Epithelial cell of prostate (primary cell): ENCODE measurements around the gene LRRC63.
"Not testable (repeated sequence)": the region's sequence is repeated elsewhere in the genome, so short reads cannot be mapped to it uniquely, and the experiment has no call there.

ENCODE experiments used
- DNase-seq: peaks from one replicate; pipeline ENCODE4 v3.0.0-alpha.2; 2011; ENCODE audit warnings: low read depth, low spot score
- H3K27ac ChIP-seq: fragments of 450-650 bp; 2 replicates; pipeline ENCODE4 v1.5.1; 2017; ENCODE audit warnings: mild to moderate bottlenecking

LRRC63 gene

GRCh38 chr13:46181377-46181839 is 30.3 kb upstream of the LRRC63 start:
- H3K27ac ChIP-seq, result no peak overlapping the region
- DNase-seq, result no peak

- DNase-seq, result no peak
- H3K27ac ChIP-seq, result no peak within 1 kb of the TSS
These were observed 29.8 kb upstream of the LRRC63 start, which contains the start of gene LCP1 for GRCh38 chr13:46181840-46182490. LCP1 (minus strand) TSS chr13:46182177; CDS start chr13:46159662, 22,515 bp downstream.

DNA sequence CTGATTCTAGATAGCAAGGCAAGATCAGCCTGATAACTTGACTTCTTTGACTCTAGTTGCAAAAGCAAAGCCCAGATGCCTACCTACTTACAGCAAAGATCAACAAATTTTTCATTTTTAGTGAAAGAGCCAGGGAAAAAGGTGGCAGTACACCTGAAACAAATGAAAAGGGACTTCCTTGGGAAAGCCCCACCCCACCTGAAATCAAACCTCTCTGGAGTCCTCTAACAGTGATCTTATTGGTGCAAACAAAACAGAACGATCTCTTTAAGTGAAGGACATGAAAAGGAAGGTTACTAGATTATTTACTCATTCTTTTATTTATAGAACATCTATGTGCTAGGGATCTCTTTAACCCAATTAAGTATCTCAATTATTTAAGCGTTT is 29.2 kb upstream of the LRRC63 start:
- no peak overlapping the region for H3K27ac ChIP-seq
- DNase-seq, result no peak

DNA sequence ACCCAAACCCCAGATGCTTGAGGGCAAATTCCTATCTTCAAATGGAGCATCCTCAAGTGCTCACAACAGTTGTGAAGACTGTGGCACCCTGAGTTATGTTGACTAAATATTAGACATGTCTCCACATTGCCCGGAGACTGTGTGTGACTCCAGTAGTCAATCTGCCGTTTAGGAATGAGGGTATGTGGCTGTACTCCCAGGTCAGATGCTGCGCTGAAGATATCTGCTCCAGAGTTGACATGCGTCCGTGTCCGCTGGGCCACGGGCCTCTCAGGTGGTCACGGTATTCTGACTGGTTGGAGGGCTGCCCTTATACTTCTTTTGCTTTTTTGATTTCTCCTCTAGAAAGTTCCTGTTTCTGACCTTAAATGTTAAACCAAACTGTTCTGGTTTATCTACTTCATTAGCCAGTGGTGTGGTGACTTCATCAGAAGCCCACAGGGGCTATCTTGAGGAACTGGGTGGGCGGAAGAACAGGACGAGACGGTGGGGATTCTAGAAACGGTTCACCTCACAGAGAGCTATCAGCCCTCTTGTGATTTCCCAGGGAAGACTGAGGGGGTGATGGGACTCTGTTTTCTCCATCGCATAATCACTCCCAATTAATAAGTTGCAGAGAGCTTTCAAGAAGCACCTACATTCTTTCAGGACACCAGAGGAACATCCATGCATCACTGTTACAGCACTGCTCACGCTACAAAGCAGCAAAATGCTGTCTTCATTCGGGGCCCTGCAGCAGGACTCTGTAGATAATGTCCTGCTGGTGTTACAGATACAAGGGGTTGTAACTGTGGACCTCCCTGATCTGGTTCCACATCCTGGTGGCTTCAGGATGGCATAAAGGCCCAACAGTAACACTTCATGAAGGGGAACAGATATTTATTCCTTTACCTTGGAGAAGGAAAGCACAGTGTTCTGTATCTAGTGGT is 28.4 kb upstream of the LRRC63 start:
- no peak overlapping the region for H3K27ac ChIP-seq
- DNase-seq, result no peak

- no peak overlapping the region for H3K27ac ChIP-seq
- DNase-seq, result no peak
These were observed 27.4 kb upstream of the LRRC63 start for GRCh38 chr13:46184277-46184699.

DNA sequence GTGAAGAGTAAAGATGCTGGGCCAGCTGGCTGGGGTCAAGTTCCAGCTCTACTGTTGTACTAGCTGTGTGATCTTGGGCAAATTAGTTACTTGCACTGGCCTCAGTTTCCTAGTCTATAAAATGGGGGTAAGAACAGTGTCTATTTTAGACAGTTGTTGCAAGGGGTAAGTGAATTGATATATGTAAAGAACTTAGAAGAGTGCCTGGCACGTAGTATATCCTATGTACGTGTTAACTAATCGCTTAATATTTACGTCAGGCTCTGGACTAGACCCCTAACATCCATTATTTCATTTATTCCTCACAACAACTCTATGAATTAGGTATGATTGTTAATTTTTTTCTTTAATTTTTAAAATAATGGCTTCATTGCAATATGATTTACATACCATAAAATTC is 26.1 kb upstream of the LRRC63 start:
- no peak for DNase-seq
- no peak overlapping the region for H3K27ac ChIP-seq

DNA sequence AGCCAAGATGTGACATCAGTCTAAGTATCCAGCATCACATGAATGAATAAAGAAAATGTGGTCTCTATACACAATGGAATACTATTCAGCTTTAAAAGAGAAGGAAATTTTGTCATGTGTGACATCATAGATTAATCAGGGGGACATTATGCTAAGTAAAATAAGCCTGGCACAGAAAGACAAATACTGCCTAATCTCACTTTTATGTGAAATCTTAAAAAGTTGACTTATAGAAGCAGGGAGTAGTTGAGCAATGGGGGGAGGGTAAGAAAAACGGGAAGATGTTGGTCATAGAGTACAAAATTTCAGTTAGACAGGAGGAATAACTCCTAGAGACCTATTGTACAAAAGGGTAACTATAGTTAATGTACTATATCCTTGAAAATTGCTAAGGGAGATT is 19.3 kb upstream of the LRRC63 start:
- H3K27ac ChIP-seq, result no peak overlapping the region

DNA sequence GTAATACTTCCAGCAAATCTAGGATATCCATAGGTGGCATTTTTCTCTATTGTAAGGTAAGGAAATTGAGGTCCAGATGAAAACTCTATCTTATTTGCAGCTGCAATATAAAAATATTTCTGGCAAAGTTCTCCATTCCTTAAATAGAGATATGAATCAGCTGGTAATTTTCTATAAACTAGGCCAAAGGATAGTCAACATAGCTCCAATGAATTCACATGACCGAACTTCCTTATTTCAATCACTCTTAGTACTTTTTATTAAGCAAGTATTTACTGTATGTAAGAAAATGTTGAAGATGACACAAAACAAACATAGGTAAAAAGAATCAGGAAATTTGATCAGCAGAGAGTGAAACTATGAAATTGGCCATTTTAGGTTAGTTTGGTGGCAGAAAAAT is 16.7 kb upstream of the LRRC63 start:
- H3K27ac ChIP-seq, result no peak overlapping the region
- no peak for DNase-seq

More for the DNA sequence above, 19.3 kb upstream of the LRRC63 start:
- DNase-seq, result no peak

DNA sequence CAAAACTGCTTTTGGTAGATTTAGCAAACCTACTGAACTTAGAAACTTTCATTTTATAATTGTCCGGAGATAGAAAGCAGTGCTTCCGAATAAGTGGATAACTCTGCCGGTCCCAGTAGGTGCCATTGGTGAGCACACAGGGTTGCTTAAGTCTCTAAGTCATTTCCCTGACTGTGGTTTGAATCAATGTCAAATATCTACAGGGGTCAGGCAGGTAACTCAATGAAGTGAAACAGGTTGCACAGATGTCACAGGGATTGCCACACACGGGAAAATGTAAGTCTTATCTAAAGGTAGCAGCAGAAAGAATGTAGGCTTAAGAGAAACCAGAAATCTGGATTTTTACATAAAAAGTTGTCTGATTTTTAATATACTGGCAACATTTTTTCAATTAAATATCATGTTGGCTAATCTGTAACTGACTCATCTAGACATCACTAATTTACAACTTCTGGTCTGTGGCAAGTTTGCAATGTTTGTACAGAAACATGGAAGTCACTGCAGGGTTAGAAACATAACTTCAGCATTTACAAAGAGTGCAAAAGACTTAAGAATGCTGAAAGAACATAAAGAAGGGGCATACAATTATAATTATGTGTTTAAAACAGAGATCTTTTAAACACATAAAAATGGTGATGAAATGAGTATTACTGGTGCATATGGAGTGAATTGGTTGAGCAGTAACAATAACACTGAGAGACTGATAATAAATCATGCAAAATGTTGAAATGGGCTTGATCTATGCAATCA is 14.3 kb upstream of the LRRC63 start:
- no peak overlapping the region for H3K27ac ChIP-seq
- peak; percentile 16 for DNase-seq

DNA sequence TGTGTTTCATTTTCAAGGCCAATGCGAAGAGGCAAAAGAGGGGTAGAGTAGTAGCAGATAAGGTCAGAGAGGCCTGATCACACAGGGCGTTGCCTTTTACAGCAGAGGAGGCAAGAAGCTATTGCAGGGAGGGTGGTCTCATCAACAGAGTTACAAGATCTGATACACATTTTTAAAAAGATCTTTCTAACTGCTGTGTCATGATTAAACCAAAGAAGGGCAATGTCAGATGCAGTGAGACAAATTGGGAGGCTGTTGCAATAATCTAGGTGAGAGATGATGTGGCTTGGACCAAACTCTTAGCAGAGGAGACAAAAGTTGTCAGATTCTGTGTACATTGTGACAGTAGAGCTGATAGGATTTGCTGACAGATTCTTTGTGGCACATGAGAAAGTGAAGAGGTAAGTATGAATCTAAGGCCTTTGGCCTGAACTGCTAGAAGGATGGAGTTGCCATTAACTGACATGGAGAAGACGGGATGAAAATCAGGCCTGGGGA is 13.0 kb upstream of the LRRC63 start:
- no peak for DNase-seq
- no peak overlapping the region for H3K27ac ChIP-seq

DNA sequence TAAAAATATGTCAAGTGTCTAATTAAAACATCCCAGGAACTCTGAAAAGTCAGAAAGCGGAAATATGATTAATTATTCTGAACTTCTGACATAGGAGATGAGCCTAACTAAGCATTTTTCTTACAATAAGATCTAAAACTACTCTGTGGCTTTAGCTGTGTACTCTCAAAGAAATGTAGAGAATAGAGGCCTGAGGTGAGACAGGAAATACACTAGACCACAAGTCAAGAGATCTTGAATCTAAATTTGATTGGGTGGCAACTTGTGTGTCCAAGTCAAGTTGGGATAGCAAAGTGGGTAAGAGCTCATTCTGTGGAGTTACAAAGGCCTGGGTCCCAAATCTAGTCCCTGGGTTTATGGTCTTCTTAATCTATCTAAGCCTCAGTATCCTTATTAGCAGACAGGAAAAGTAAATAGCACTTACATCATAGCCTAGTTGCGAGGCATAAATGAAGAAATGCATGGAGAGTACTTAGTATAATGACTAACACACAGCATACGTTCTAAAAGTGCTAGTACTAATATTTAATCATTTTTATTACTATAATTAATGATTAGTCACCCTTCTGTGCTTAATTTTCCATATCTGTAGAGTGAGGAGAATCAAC is 9.4 kb upstream of the LRRC63 start:
- DNase-seq, result no peak

DNA sequence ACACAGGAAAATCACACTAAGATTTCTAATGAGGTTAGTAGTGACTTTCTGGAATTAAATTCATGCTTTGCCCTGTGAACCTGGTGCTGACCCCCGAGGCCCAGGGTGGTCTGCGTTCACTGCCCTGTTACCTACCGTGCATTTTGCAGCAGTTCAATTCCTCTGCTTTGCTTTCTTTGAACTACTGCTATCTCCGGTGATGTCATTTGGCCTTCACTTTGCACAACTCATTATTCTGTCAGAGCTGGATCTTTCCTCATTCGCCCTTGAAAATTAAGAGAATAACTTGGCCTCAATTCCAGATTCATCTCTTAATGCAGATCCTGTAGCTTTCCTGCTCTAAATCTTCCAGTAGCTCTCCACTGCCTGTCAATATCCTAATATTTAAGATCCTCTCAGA is 8.8 kb upstream of the LRRC63 start:
- H3K27ac ChIP-seq, result no peak overlapping the region
- no peak for DNase-seq

More for the DNA sequence above, 9.4 kb upstream of the LRRC63 start:
- no peak overlapping the region for H3K27ac ChIP-seq

DNA sequence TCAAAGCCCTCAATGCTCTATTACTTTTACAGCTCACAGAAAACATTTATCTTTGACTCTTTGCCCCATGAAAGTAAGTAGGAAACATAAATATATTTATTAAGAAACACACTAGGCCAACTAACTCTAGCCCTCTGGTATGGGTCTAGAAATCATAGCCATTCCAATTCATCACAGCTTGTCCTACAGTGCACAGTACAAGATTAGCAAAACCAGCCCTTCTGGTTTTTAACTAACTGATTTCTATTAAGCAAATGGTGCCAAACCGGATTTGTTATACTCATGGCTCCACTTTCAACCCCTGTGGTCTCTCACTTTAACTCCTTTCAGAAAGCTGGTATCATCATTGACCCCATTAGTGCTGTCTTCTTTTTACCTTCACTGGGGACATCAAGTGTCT is 5.6 kb upstream of the LRRC63 start:
- no peak for DNase-seq
- no peak overlapping the region for H3K27ac ChIP-seq

DNA sequence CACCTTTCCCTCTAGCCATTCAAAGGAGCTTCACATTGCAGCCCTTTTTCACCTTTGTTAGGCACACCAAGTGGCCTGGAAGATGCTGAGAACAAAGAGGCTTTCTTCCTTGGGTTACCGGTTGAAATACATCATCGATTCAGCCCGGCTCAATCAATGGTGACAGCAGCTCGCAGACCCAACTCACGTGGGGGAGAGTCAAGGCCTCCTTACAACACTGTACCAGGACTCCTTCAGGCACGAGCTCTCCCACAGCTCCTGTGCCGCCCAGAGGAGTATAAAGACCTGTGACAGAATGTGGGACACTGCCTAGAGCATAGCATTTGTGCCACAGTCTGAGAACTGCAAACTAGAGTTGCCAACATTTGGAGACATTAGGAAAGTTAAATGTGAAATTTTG is 3.9 kb upstream of the LRRC63 start:
- no peak for DNase-seq
- no peak overlapping the region for H3K27ac ChIP-seq

- H3K27ac ChIP-seq, result no peak overlapping the region
- DNase-seq, result no peak
These were observed 1.2 kb upstream of the LRRC63 start for GRCh38 chr13:46210362-46211083.

GRCh38 chr13:46211116-46211482 is 629 bp upstream of the LRRC63 start:
- no peak for DNase-seq
- no peak overlapping the region for H3K27ac ChIP-seq

DNA sequence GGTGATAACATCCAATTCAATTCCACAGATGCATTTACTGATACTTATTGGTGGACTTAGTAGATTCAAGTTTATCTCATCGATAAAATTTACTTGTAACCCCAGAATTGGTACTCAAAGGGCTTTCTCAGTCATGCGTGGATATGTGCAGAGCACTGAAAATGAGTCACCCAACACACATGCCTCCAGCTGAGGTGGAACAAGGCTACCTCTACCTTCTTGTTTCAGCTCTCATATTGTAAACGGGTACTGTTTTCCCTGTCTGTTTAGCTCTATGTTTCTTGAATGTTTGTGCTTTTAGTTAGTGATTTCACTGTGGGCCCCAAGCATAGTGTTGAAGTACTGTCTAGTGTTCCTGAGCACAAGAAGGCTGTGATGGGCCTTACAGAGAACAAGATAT is 1.5 kb downstream of the LRRC63 start:
- no peak overlapping the region for H3K27ac ChIP-seq
- no peak for DNase-seq

- not testable (repeated sequence) for DNase-seq, H3K27ac ChIP-seq
These were observed 3.0 kb downstream of the LRRC63 start for GRCh38 chr13:46214741-46215140.

DNA sequence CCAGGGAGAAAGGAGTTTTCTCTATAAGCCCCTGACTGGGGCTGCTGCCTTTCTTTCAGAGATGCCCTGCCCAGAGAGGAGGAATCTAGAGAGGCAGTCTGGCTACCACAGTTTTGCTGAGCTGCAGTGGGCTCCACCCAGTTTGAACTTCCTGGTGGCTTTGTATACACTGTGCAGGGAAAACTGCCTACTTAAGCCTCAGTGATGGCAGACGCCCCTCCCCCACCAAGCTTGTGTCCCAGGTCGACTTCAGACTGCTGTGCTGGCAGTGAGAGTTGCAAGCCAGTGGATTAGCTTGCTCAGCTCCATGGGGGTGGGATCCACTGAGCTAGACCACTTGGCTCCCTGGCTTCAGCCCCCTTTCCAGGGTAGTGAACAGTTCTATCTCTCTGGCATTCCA is 8.5 kb downstream of the LRRC63 start:
- not testable (repeated sequence) for H3K27ac ChIP-seq, DNase-seq

GRCh38 chr13:46229251-46229650 is 17.5 kb downstream of the LRRC63 start:
- no peak for DNase-seq
- no peak overlapping the region for H3K27ac ChIP-seq
